Tibial nerve (tissue), 4 donors: Measurements from ENCODE around the gene USP35.

ENCODE experiments used
- CTCF ChIP-seq, 5 experiments: fragments of 200-600 bp in 3 of 5; fragments of 450-650 bp in 2 of 5; sonication (generic) in 3 of 5; IDR thresholded peaks; one replicate each; pipeline ENCODE4 v1.5.1; 2016 to 2019; ENCODE audit warnings: antibody characterized with exemption in 5 of 5, mild to moderate bottlenecking in 3 of 5, moderate library complexity in 2 of 5
- EP300 ChIP-seq, 2 donors: sonication (generic); formaldehyde crosslinking; IDR thresholded peaks; one replicate each; pipeline ENCODE4 v1.6.1; 2017; ENCODE audit warnings: antibody characterized with exemption in 2 of 2, mild to moderate bottlenecking in 1 of 2
- POLR2A ChIP-seq, 2 donors: fragments of 450-650 bp; IDR thresholded peaks; one replicate each; pipeline ENCODE4 v1.6.1; 2017; ENCODE audit warnings: antibody characterized with exemption in 2 of 2, mild to moderate bottlenecking in 2 of 2, moderate library complexity in 2 of 2

- TF ChIP-seq CTCF (IDR thresholded peaks at IDR 0.05) (no peak), EP300 (IDR thresholded peaks at IDR 0.05) (no peak), POLR2A (IDR thresholded peaks at IDR 0.05) (no peak)
Measured at GRCh38 chr11:78150346-78150745, 38.4 kb upstream of the USP35 start.
